K562 (cell line): Measurements from ENCODE around the gene VGF. TPM values are rescaled to one million over a fixed set of nuclear protein-coding genes. Genes with fewer than 3 reads are reported as not detected.

Source experiments
- ARID3A ChIP-seq: IDR thresholded peaks from 2 replicates; pipeline ENCODE4 v1.6.1; 2012; ENCODE audit warnings: low read depth, low read length, improper control_type of control experiment, borderline replicate concordance
- CREB3L1 ChIP-seq: fragments of 450-650 bp; IDR thresholded peaks from 2 replicates; pipeline ENCODE4 v1.6.1; 2014; ENCODE audit warnings: low read depth, mild to moderate bottlenecking, moderate library complexity, borderline replicate concordance
- FOXK1 ChIP-seq: sonication (generic); formaldehyde crosslinking; IDR thresholded peaks from 2 replicates; pipeline ENCODE4 v1.8.0; 2022; ENCODE audit warnings: missing genetic modification reagents, mild to moderate bottlenecking, borderline replicate concordance
- HDAC2 ChIP-seq: fragments of 450-650 bp; IDR thresholded peaks from 2 replicates; pipeline ENCODE4 v1.6.1; 2016; ENCODE audit warnings: mild to moderate bottlenecking
- MLLT1 ChIP-seq, 2 experiments: fragments of 450-650 bp; IDR thresholded peaks; 2 replicates each; pipeline ENCODE4 v1.6.1; 2016
- NKRF ChIP-seq: fragments of 450-650 bp; IDR thresholded peaks from 2 replicates; pipeline ENCODE4 v1.6.1; 2016; ENCODE audit warnings: borderline replicate concordance
- OTX1 ChIP-seq: fragments of 450-650 bp; formaldehyde crosslinking; IDR thresholded peaks from 2 replicates; pipeline ENCODE4 v1.4.0; 2022; ENCODE audit warnings: mild to moderate bottlenecking
- POLR2AphosphoS2 ChIP-seq: IDR thresholded peaks from 2 replicates; pipeline ENCODE4 v1.6.1; 2012; ENCODE audit warnings: low read length, improper control_type of control experiment
- SETDB1 ChIP-seq: IDR thresholded peaks from one replicate; pipeline ENCODE4 v1.6.1; 2012; ENCODE audit warnings: low read length, control low read depth, inconsistent platforms
- SMARCE1 ChIP-seq: fragments of 450-650 bp; IDR thresholded peaks from 2 replicates; pipeline ENCODE4 v1.7.1; 2016; ENCODE audit warnings: mild to moderate bottlenecking
- YBX1 ChIP-seq: fragments of 450-650 bp; IDR thresholded peaks from 2 replicates; pipeline ENCODE4 v1.7.1; 2016; ENCODE audit warnings: mild to moderate bottlenecking
- ZHX1 ChIP-seq: fragments of 150-350 bp; conservative IDR thresholded peaks from 2 replicates; pipeline ENCODE4 v1.6.1; 2014; ENCODE audit warnings: low read length
- ZNF239 ChIP-seq: fragments of 250-450 bp; sonication (Bioruptor Pico); IDR thresholded peaks from 2 replicates; pipeline ENCODE4 v1.4.0; 2020; ENCODE audit warnings: mild to moderate bottlenecking
- ZNF280A ChIP-seq: fragments of 450-650 bp; IDR thresholded peaks from 2 replicates; pipeline ENCODE4 v1.6.1; 2018; ENCODE audit warnings: mild to moderate bottlenecking, low read depth; ENCODE audit not compliant: partially characterized antibody
- ZNF77 ChIP-seq: fragments of 250-450 bp; sonication (Bioruptor Pico); IDR thresholded peaks from 2 replicates; pipeline ENCODE4 v1.5.0; 2020
- polyA plus RNA-seq, 8 experiments: library from polyadenylated mRNA; depleted of rRNA in 4 of 8; stranded (reverse) in 5 of 8; unstranded in 3 of 8; fragments of >200 nt; fragmentation: Nextera tagmentation in 2 of 8; fragmentation: Illumina TruSeq in 1 of 8; extraction: Ambion mirVana in 2 of 8; extraction: Trizol in 1 of 8; gene quantifications; 2 replicates each; pipeline versions ENCODE4 v1.2.1 to v1.2.3, GENCODE V29; 2011 to 2014; ENCODE audit warnings: inconsistent platforms in 1 of 8, missing spikeins in 1 of 8
- total RNA-seq, 7 experiments: library from RNA; depleted of rRNA in 6 of 7; stranded (reverse); fragments of >200 nt in 6 of 7; fragmentation: Illumina TruSeq in 2 of 7; extraction: Trizol in 2 of 7; gene quantifications; 2 replicates each; pipeline versions ENCODE4 v1.2.1 to v1.2.3, GENCODE V29; 2011 to 2021; ENCODE audit warnings: low replicate concordance in 1 of 7

Gene VGF
- total and polyA plus RNA-seq, 9 of the 15 experiments (the other 6 are each of a cell fraction or from before 2014, with no cell fraction given): 0.03 to 5.7 (median 0.34) TPM

- no peak for TF ChIP-seq MLLT1 (IDR thresholded peaks at IDR 0.05)
- no peak for TF ChIP-seq NKRF
- no peak for TF ChIP-seq ARID3A
- TF ChIP-seq OTX1 (CRISPR knock-in tag): no peak
- no peak for TF ChIP-seq SETDB1
- TF ChIP-seq ZNF77 (CRISPR knock-in tag): no peak
- TF ChIP-seq ZNF280A: no peak
- TF ChIP-seq ZHX1: no peak
- no peak for TF ChIP-seq SMARCE1
- TF ChIP-seq FOXK1 (CRISPR knock-in tag): no peak
- TF ChIP-seq YBX1: no peak
- TF ChIP-seq POLR2AphosphoS2: no peak
- no peak for TF ChIP-seq ZNF239 (CRISPR knock-in tag)
- TF ChIP-seq HDAC2: no peak
- no peak for TF ChIP-seq CREB3L1
These were observed 4.6 kb upstream of the VGF start (continued) for GRCh38 chr7:101169838-101170551.
